Measurements from ENCODE around the gene LARP7.
A peak's percentile ranks its signal among the peaks of the same experiment; 100 is the strongest.
"Not testable (repeated sequence)": the region's sequence is repeated elsewhere in the genome, so short reads cannot be mapped to it uniquely, and the experiment has no call there.

LARP7 gene

DNA sequence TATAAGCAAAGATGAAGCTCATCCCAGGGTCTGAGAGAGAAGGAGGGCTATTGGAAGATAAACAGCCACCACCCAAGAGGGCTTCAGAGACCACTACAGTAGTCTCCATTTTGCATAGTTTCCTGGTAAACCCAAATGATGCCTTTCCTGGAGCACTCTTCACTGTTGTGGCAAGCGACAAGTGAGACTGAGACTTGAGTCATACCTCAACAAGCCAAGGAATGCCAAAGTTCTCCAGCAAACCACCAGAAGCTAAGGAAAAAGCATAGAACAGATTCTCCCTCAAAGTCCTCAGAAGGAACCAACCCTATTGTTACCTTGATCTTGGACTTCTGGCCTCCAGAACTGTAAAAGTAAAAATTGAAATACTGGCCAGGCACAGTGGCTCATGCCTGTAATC, 65.9 kb downstream of the LARP7 start:
- Histone ChIP-seq H3K27ac (ENCODE audit: low read depth, low read length) (no peak overlapping the region), H3K79me1 (ENCODE audit: low read length) (no peaks in the 10 kb centered on the region), H3K4me3 (ENCODE audit: low read depth, low read length) (no peak overlapping the region), H3K14ac (ENCODE audit: low read length) (no peak overlapping the region), H3K4ac (ENCODE audit: low read depth, low read length) (no peak overlapping the region), H2BK120ac (ENCODE audit: insufficient read depth, low read length, poor library complexity) (no peak overlapping the region), H3K9me3 (ENCODE audit: insufficient read depth, low read depth, low read length) (peaks cover 2% of the 10 kb centered on the region), H4K8ac (ENCODE audit: low read depth, low read length) (no peak overlapping the region), H2BK12ac (ENCODE audit: low read length) (no peak overlapping the region), H4K91ac (ENCODE audit: low read depth, low read length) (no peak overlapping the region), H3K23ac (ENCODE audit: low read length) (no peak overlapping the region), H3K18ac (ENCODE audit: low read length) (no peak overlapping the region), H3K9ac (ENCODE audit: low read length) (no peak overlapping the region), H2BK5ac (ENCODE audit: low read depth, low read length, poor library complexity) (no peak overlapping the region), H3K36me3 (ENCODE audit: control insufficient read depth in 1 of 2, insufficient read depth in 2 of 2, low read length in 2 of 2) (no peaks in the 10 kb centered on the region), H2AFZ (ENCODE audit: insufficient read depth, low read length, poor library complexity) (no peak overlapping the region), H2AK5ac (ENCODE audit: low read length) (no peak overlapping the region), H3K4me1 (ENCODE audit: control insufficient read depth in 1 of 2, insufficient read depth in 2 of 2, low read length in 2 of 2) (peaks cover 0 to 3% of the 10 kb centered on the region in 2 experiments), H3K4me2 (ENCODE audit: low read length) (no peak overlapping the region), H4K12ac (ENCODE audit: low read depth, low read length) (no peak overlapping the region), H3K27me3 (ENCODE audit: insufficient read depth, low read length) (peaks cover 13% of the 10 kb centered on the region), H3K79me2 (ENCODE audit: control insufficient read depth, insufficient read depth, low read length, poor library complexity) (no peaks in the 10 kb centered on the region)
- peak in 1 of 2 donors; percentile 24 for DNase-seq
- no CpG with 5 or more reads among the region's 1 CpG for WGBS (ENCODE audit: extremely low coverage, insufficient coverage, insufficient read length)

GRCh38 chr4:112704322-112704721, 67.4 kb downstream of the LARP7 start:
- no peak overlapping the region for H4K91ac ChIP-seq (ENCODE audit: low read depth, low read length)
- no peak overlapping the region for H2BK120ac ChIP-seq (ENCODE audit: insufficient read depth, low read length, poor library complexity)
- H3K9me3 ChIP-seq (ENCODE audit: insufficient read depth, low read depth, low read length), result peaks cover 2% of the 10 kb centered on the region
- no peak overlapping the region for H2BK5ac ChIP-seq (ENCODE audit: low read depth, low read length, poor library complexity)
- no peak overlapping the region for H3K23ac ChIP-seq (ENCODE audit: low read length)
- H3K9ac ChIP-seq (ENCODE audit: low read length), result no peak overlapping the region
- H2AFZ ChIP-seq (ENCODE audit: insufficient read depth, low read length, poor library complexity), result no peak overlapping the region
- peaks cover 0 to 3% of the 10 kb centered on the region in 2 experiments for H3K4me1 ChIP-seq (ENCODE audit: control insufficient read depth in 1 of 2, insufficient read depth in 2 of 2, low read length in 2 of 2)
- H2AK5ac ChIP-seq (ENCODE audit: low read length), result no peak overlapping the region
- H3K4me2 ChIP-seq (ENCODE audit: low read length), result no peak overlapping the region
- no peak overlapping the region for H3K4me3 ChIP-seq (ENCODE audit: low read depth, low read length)
- H3K14ac ChIP-seq (ENCODE audit: low read length), result no peak overlapping the region
- no peak overlapping the region for H2BK12ac ChIP-seq (ENCODE audit: low read length)
- H3K27me3 ChIP-seq (ENCODE audit: insufficient read depth, low read length), result peaks cover 13% of the 10 kb centered on the region
- no peaks in the 10 kb centered on the region for H3K36me3 ChIP-seq (ENCODE audit: control insufficient read depth in 1 of 2, insufficient read depth in 2 of 2, low read length in 2 of 2)
- no peak for DNase-seq
- no peaks in the 10 kb centered on the region for H3K79me1 ChIP-seq (ENCODE audit: low read length)
- no peaks in the 10 kb centered on the region for H3K79me2 ChIP-seq (ENCODE audit: control insufficient read depth, insufficient read depth, low read length, poor library complexity)
- H4K12ac ChIP-seq (ENCODE audit: low read depth, low read length), result no peak overlapping the region
- no peak overlapping the region for H3K27ac ChIP-seq (ENCODE audit: low read depth, low read length)
- no CpG with 5 or more reads among the region's 7 CpGs for WGBS (ENCODE audit: extremely low coverage, insufficient coverage, insufficient read length)
- H3K18ac ChIP-seq (ENCODE audit: low read length), result no peak overlapping the region
- no peak overlapping the region for H4K8ac ChIP-seq (ENCODE audit: low read depth, low read length)
- H3K4ac ChIP-seq (ENCODE audit: low read depth, low read length), result no peak overlapping the region

DNA sequence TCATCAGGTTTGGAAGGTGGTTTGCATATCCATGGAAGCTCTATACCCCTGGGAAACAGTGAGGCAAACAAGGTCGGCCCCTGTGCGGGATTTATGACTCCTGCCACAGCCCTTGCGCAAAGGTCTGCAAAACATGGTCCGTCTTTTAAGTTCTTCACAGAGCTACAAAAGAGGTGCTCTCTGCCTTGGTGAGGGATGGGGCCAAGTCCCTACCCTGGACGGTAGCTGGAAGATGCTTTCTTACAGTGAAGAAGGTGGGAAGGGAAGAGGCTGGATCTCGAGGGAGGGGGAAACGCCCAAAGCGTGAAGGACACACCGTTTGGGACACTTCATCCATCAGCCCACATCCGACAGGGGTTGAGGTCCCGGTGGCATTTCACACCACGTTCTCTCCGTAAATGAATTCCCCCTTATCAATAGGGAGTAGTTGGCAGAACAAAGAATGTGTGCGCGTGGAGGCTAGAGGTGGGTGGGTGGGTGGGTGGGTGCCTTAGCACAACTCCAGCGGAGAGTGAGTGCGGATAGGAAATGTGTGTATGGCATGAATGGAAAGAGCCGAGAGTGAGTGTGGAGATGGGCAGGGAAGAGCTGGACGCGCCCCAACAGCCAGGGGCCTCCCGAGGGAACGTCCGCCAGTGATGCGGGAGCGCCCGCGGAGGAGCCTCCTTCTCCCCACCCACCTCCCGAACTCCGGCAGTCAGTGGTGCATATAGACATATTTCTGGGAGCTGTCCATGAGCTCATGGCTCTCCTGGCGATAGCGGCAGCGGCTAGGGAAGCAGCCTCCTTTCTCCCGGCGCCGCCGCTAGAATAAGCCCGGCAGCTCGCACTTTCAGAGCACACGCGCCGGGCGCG, 68.3 kb downstream of the LARP7 start:
- Histone ChIP-seq H3K9ac (ENCODE audit: low read length) (no peak overlapping the region), H3K79me1 (ENCODE audit: low read length) (no peaks in the 10 kb centered on the region), H2BK120ac (ENCODE audit: insufficient read depth, low read length, poor library complexity) (no peak overlapping the region), H4K91ac (ENCODE audit: low read depth, low read length) (no peak overlapping the region), H3K18ac (ENCODE audit: low read length) (no peak overlapping the region), H4K8ac (ENCODE audit: low read depth, low read length) (no peak overlapping the region), H3K36me3 (ENCODE audit: control insufficient read depth in 1 of 2, insufficient read depth in 2 of 2, low read length in 2 of 2) (no peaks in the 10 kb centered on the region), H3K4me1 (ENCODE audit: control insufficient read depth in 1 of 2, insufficient read depth in 2 of 2, low read length in 2 of 2) (peaks cover 0 to 3% of the 10 kb centered on the region in 2 experiments), H2BK5ac (ENCODE audit: low read depth, low read length, poor library complexity) (no peak overlapping the region), H3K4me2 (ENCODE audit: low read length) (peak overlapping the region; percentile 76), H3K14ac (ENCODE audit: low read length) (no peak overlapping the region), H2AK5ac (ENCODE audit: low read length) (no peak overlapping the region), H3K27me3 (ENCODE audit: insufficient read depth, low read length) (peaks cover 13% of the 10 kb centered on the region), H3K4ac (ENCODE audit: low read depth, low read length) (no peak overlapping the region), H3K4me3 (ENCODE audit: low read depth, low read length) (peak overlapping the region; percentile 61), H3K27ac (ENCODE audit: low read depth, low read length) (no peak overlapping the region), H3K9me3 (ENCODE audit: insufficient read depth, low read depth, low read length) (peaks cover 2% of the 10 kb centered on the region), H3K23ac (ENCODE audit: low read length) (no peak overlapping the region), H2BK12ac (ENCODE audit: low read length) (no peak overlapping the region), H3K79me2 (ENCODE audit: control insufficient read depth, insufficient read depth, low read length, poor library complexity) (no peaks in the 10 kb centered on the region), H4K12ac (ENCODE audit: low read depth, low read length) (no peak overlapping the region), H2AFZ (ENCODE audit: insufficient read depth, low read length, poor library complexity) (no peak overlapping the region)
- WGBS (ENCODE audit: extremely low coverage, insufficient coverage, insufficient read length), result no CpG with 5 or more reads among the region's 43 CpGs
- peak; percentile 23 to 43 for DNase-seq

GRCh38 chr4:112705891-112706839, 69.2 kb downstream of the LARP7 start:
- not testable (repeated sequence) for H2BK12ac ChIP-seq (ENCODE audit: low read length); H3K36me3 ChIP-seq (ENCODE audit: control insufficient read depth in 1 of 2, insufficient read depth in 2 of 2, low read length in 2 of 2); H3K23ac ChIP-seq (ENCODE audit: low read length); H4K12ac ChIP-seq (ENCODE audit: low read depth, low read length); H2AK5ac ChIP-seq (ENCODE audit: low read length); H2BK120ac ChIP-seq (ENCODE audit: insufficient read depth, low read length, poor library complexity); H3K9ac ChIP-seq (ENCODE audit: low read length); H3K79me1 ChIP-seq (ENCODE audit: low read length); DNase-seq; H3K4me1 ChIP-seq (ENCODE audit: control insufficient read depth in 1 of 2, insufficient read depth in 2 of 2, low read length in 2 of 2); H4K8ac ChIP-seq (ENCODE audit: low read depth, low read length); H3K4ac ChIP-seq (ENCODE audit: low read depth, low read length); H4K91ac ChIP-seq (ENCODE audit: low read depth, low read length); H3K9me3 ChIP-seq (ENCODE audit: insufficient read depth, low read depth, low read length); H3K14ac ChIP-seq (ENCODE audit: low read length); H3K18ac ChIP-seq (ENCODE audit: low read length); H2BK5ac ChIP-seq (ENCODE audit: low read depth, low read length, poor library complexity); H3K79me2 ChIP-seq (ENCODE audit: control insufficient read depth, insufficient read depth, low read length, poor library complexity); H2AFZ ChIP-seq (ENCODE audit: insufficient read depth, low read length, poor library complexity); H3K27ac ChIP-seq (ENCODE audit: low read depth, low read length)
- no CpG with 5 or more reads among the region's 74 CpGs for WGBS (ENCODE audit: extremely low coverage, insufficient coverage, insufficient read length)
- peak overlapping the region; percentile 76 for H3K4me2 ChIP-seq (ENCODE audit: low read length)
- H3K27me3 ChIP-seq (ENCODE audit: insufficient read depth, low read length), result peaks cover 13% of the 10 kb centered on the region
- H3K4me3 ChIP-seq (ENCODE audit: low read depth, low read length), result peak overlapping the region; percentile 72
